GM23338 (cell line): ENCODE measurements around the gene STMN3. TPM values are rescaled to one million over a fixed set of nuclear protein-coding genes. Genes with fewer than 3 reads are reported as not detected.
A peak's percentile ranks its signal among the peaks of the same experiment; 100 is the strongest.
"Not testable (repeated sequence)": the region's sequence is repeated elsewhere in the genome, so short reads cannot be mapped to it uniquely, and the experiment has no call there.

ENCODE experiments used
- ATAC-seq: fragments of 200-7000 bp; cut with Tn5 transposase; 3 replicates; pipeline ENCODE4 v1.9.1; 2020
- DNase-seq: peaks from one replicate; pipeline ENCODE4 v3.0.0-alpha.2; 2015; ENCODE audit warnings: low spot score
- H2AFZ ChIP-seq: fragments of 200-600 bp; sonication (generic); 2 replicates; pipeline ENCODE4 v1.8.0; 2016; ENCODE audit warnings: antibody characterized with exemption, mild to moderate bottlenecking, moderate library complexity
- H3F3A ChIP-seq: fragments of 200-600 bp; sonication (generic); replicated peaks from 2 replicates; pipeline ENCODE4 v1.8.0; 2017; ENCODE audit warnings: antibody characterized with exemption, mixed run types, low read depth
- H3K27ac ChIP-seq: fragments of 200-600 bp; sonication (generic); 2 replicates; pipeline ENCODE4 v1.6.1; 2016; ENCODE audit warnings: low read depth
- H3K27me3 ChIP-seq: fragments of 200-600 bp; sonication (generic); 2 replicates; pipeline ENCODE4 v1.8.0; 2016; ENCODE audit warnings: mild to moderate bottlenecking, mixed run types, moderate library complexity; ENCODE audit not compliant: insufficient read depth
- H3K36me3 ChIP-seq: fragments of 200-600 bp; sonication (generic); 2 replicates; pipeline ENCODE4 v1.8.0; 2016; ENCODE audit warnings: mild to moderate bottlenecking; ENCODE audit not compliant: insufficient read depth
- H3K4me1 ChIP-seq: fragments of 200-600 bp; sonication (generic); 2 replicates; pipeline ENCODE4 v1.8.0; 2016; ENCODE audit warnings: mild to moderate bottlenecking, moderate library complexity; ENCODE audit not compliant: insufficient read depth
- H3K4me2 ChIP-seq: fragments of 200-600 bp; sonication (generic); 2 replicates; pipeline ENCODE4 v1.7.1; 2017; ENCODE audit warnings: mixed run types
- H3K4me3 ChIP-seq: fragments of 200-600 bp; sonication (generic); 2 replicates; pipeline ENCODE4 v1.6.1; 2016; ENCODE audit warnings: mixed run types
- H3K79me2 ChIP-seq: fragments of 200-600 bp; sonication (generic); replicated peaks from 2 replicates; pipeline ENCODE4 v1.8.0; 2017; ENCODE audit warnings: mild to moderate bottlenecking; ENCODE audit not compliant: insufficient read depth
- H3K9me2 ChIP-seq: fragments of 200-600 bp; sonication (generic); 2 replicates; pipeline ENCODE4 v1.8.0; 2017; ENCODE audit not compliant: insufficient read depth
- H4K20me1 ChIP-seq: fragments of 200-600 bp; sonication (generic); replicated peaks from 2 replicates; pipeline ENCODE4 v1.8.0; 2017; ENCODE audit warnings: mild to moderate bottlenecking; ENCODE audit not compliant: insufficient read depth
- H3K27ac Mint-ChIP-seq: 2 replicates; pipeline ENCODE4 v1.8.0; 2020; ENCODE audit warnings: inconsistent platforms, mild to moderate bottlenecking, moderate library complexity, mixed read lengths
- H3K27me3 Mint-ChIP-seq: 3 replicates; pipeline ENCODE4 v1.8.0; 2022; ENCODE audit warnings: low read depth, mild to moderate bottlenecking, moderate library complexity, mixed read lengths, inconsistent platforms; ENCODE audit not compliant: insufficient read depth, poor library complexity
- H3K36me3 Mint-ChIP-seq: 3 replicates; pipeline ENCODE4 v1.8.0; 2021; ENCODE audit warnings: low read depth, mild to moderate bottlenecking, inconsistent platforms, moderate library complexity, mixed read lengths
- H3K4me1 Mint-ChIP-seq: 3 replicates; pipeline ENCODE4 v1.8.0; 2020; ENCODE audit warnings: mild to moderate bottlenecking, inconsistent platforms, mixed read lengths
- H3K4me3 Mint-ChIP-seq: 3 replicates; pipeline ENCODE4 v1.8.0; 2021; ENCODE audit warnings: moderate library complexity, mild to moderate bottlenecking, inconsistent platforms, mixed read lengths
- H3K9me3 Mint-ChIP-seq: 3 replicates; pipeline ENCODE4 v1.8.0; 2020; ENCODE audit warnings: moderate library complexity, mild to moderate bottlenecking, inconsistent platforms, mixed read lengths
- NANOG ChIP-seq: IDR thresholded peaks from 2 replicates; pipeline ENCODE4 v1.6.1; 2016; ENCODE audit warnings: antibody characterized with exemption, borderline replicate concordance
- POLR2AphosphoS5 ChIP-seq: IDR thresholded peaks from 2 replicates; pipeline ENCODE4 v1.6.1; 2016; ENCODE audit warnings: antibody characterized with exemption, low read depth
- ZNF114 ChIP-seq: fragments of 250-450 bp; sonication (Bioruptor Pico); IDR thresholded peaks from 2 replicates; pipeline ENCODE4 v1.5.0; 2020; ENCODE audit warnings: mild to moderate bottlenecking, moderate library complexity
- ZNF331 ChIP-seq: fragments of 250-450 bp; sonication (Bioruptor Pico); IDR thresholded peaks from 2 replicates; pipeline ENCODE4 v1.5.0; 2020; ENCODE audit warnings: low read depth, mild to moderate bottlenecking, moderate library complexity
- polyA plus RNA-seq: library from polyadenylated mRNA; unstranded; fragments of >200 nt; fragmentation: Nextera tagmentation; extraction: Ambion mirVana; gene quantifications from 2 replicates; pipeline ENCODE4 v1.2.1, GENCODE V29; 2016
- total RNA-seq: library from RNA; depleted of rRNA; stranded (reverse); fragments of >200 nt; shearing (Covaris generic); gene quantifications from 2 replicates; pipeline ENCODE4 v1.2.3, GENCODE V29; 2014
- TF ChIP-seq, protein P1 (sequence below): IDR thresholded peaks from 2 replicates; pipeline ENCODE4 v1.6.1; 2016; ENCODE audit warnings: antibody characterized with exemption
- TF ChIP-seq, protein P2 (sequence below): fragments of 250-450 bp; sonication (Bioruptor Pico); IDR thresholded peaks from 2 replicates; pipeline ENCODE4 v1.5.0; 2020; ENCODE audit warnings: mild to moderate bottlenecking, moderate library complexity

Gene STMN3
- total and polyA plus RNA-seq, 2 experiments from 2014 or later: 28.6 to 61.3 TPM

DNA sequence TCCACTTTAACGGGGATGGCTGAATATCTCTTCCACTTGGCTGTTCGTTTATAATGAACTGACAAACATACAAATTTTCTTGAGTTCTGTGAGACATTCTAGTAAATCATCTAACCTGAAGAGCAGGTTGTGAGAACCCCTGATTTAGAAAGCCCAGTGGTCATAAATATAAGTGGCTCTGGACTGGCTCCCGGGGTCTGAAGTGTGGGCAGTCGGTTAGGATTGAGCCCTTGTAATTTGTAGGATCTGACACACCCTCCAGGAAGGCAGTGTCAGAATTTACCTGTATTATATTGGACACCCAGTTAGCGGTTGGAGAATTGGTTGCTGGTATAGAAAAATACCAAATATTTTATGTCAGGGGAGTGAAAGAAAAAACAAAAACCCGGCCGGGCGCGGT lies 19.5 kb downstream of the STMN3 start (continued):
- TF ChIP-seq POLR2AphosphoS5 (no peak), ZNF331 (CRISPR knock-in tag) (no peak), NANOG (no peak)
- TF ChIP-seq, protein P1, sequence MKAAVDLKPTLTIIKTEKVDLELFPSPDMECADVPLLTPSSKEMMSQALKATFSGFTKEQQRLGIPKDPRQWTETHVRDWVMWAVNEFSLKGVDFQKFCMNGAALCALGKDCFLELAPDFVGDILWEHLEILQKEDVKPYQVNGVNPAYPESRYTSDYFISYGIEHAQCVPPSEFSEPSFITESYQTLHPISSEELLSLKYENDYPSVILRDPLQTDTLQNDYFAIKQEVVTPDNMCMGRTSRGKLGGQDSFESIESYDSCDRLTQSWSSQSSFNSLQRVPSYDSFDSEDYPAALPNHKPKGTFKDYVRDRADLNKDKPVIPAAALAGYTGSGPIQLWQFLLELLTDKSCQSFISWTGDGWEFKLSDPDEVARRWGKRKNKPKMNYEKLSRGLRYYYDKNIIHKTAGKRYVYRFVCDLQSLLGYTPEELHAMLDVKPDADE: no peak

DNA sequence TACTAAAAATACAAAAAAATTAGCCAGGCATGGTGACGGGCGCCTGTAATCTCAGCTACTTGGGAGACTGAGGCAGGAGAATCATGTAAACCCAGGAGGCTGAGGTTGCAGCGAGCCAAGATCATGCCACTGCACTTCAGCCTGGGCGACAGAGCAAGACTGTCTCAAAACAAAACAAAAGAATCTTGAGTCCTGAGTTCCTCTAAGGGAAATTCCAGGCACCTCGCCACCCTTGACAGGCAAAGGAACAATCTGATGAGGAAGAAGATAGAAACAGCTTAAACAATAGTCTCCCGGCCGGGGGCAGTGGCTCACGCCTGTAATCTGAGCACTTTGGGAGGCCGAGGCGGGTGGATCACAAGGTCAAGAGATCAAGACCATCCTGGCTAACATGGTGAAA lies 21.8 kb downstream of the STMN3 start:
- H3K36me3 Mint-ChIP-seq, H3K9me3 Mint-ChIP-seq, ATAC-seq, H3K27me3 Mint-ChIP-seq, H3K4me1 Mint-ChIP-seq, H3K79me2 ChIP-seq, H3F3A ChIP-seq, H3K27me3 ChIP-seq, H3K27ac ChIP-seq, H3K4me3 ChIP-seq, DNase-seq, H3K36me3 ChIP-seq, H3K9me2 ChIP-seq, H3K4me3 Mint-ChIP-seq, H3K4me1 ChIP-seq, H2AFZ ChIP-seq, H3K27ac Mint-ChIP-seq, H4K20me1 ChIP-seq, H3K4me2 ChIP-seq: not testable (repeated sequence)

DNA sequence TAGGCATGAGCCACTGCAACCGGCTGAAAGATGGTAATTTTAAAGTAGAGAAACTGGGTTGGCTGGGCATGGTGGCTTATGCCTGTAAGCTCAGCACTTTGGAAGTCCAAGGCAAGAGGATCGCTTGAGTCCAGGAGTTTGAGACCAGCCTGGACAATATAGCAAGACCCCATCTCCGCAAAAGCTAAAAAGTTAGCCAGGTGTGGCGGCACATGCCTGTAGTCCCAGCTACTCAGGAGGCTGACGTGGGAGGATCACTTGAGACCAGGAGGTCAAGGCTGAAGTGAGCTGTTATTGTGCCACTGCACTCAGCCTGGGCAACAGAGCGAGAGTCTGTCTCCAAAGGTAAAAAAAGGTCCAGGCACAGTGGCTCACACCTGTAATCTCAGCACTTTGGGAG lies 22.3 kb downstream of the STMN3 start:
- not testable (repeated sequence) for H3K9me3 Mint-ChIP-seq, H3K36me3 ChIP-seq, H3K27me3 ChIP-seq, H3K27ac Mint-ChIP-seq, ATAC-seq, H2AFZ ChIP-seq, H3F3A ChIP-seq, DNase-seq, H3K9me2 ChIP-seq, H3K36me3 Mint-ChIP-seq, H3K4me2 ChIP-seq, H3K4me1 Mint-ChIP-seq, H3K4me3 ChIP-seq, H3K4me3 Mint-ChIP-seq, H3K4me1 ChIP-seq, H3K27ac ChIP-seq, H3K79me2 ChIP-seq, H3K27me3 Mint-ChIP-seq, H4K20me1 ChIP-seq

DNA sequence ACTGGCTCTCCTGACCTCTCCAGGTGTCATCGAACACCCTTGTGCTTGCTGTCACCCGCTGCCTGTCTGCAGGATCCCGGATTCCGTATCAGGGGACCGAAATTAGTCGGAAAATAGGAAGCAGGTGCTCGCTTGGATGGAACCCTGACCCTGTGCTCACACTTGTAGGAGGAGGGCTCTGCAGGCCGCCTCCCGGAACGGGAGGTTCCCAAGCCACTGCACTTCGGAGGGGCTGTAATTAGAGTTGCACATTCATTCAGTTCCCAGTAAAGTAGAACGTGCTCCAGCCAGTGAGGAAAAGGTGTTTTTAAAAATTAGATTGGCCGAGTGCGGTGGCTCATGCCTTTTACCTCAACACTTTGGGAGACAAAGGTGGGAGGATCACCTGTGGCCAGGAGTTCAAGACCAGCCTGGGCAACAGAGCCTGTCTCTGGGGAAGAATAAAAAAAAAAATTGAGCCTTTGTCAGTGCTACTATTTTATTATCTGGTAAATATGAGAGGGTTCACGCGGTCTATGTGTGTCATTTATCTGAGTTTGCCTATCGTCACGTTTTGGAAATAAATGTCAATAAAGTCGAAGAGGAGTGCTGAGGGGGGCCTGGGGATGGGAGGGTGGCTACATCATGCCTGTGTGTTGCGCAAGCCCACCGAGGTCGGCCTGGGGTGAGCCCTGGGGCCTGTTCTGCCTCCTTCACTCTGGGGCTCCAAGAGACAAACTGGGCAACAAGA lies 24.8 kb downstream of the STMN3 start:
- Histone ChIP-seq H2AFZ (no peak overlapping the region), H3K4me3 (peak overlapping the region; percentile 91; the same call in 1 of the 2 replicates), H3K36me3 (no peaks in the 10 kb centered on the region), H3K79me2 (peaks cover 21% of the 10 kb centered on the region), H3K27me3 (no peaks in the 10 kb centered on the region), H3K9me2 (no peaks in the 10 kb centered on the region), H3K4me2 (peak overlapping the region; percentile 89; the same call in 1 of the 2 replicates), H4K20me1 (no peaks in the 10 kb centered on the region), H3F3A (peaks cover 10% of the 10 kb centered on the region; the same call in 1 of the 2 replicates), H3K27ac (no peak overlapping the region), H3K4me1 (peaks cover 3% of the 10 kb centered on the region; the same call in 1 of the 2 replicates)
- H3K4me1 Mint-ChIP-seq: peaks cover 14% of the 10 kb centered on the region
- peak overlapping the region; percentile 73 for H3K4me3 Mint-ChIP-seq
- no peaks in the 10 kb centered on the region for H3K9me3 Mint-ChIP-seq
- peaks cover 7% of the 10 kb centered on the region for H3K27me3 Mint-ChIP-seq
- peak; percentile 31 for DNase-seq
- peaks cover 2% of the 10 kb centered on the region; the same call in 1 of the 3 replicates for H3K36me3 Mint-ChIP-seq
- peak; percentile 28 for ATAC-seq
- peak overlapping the region; percentile 50; the same call in 1 of the 2 replicates for H3K27ac Mint-ChIP-seq
- no peak for TF ChIP-seq NANOG
- TF ChIP-seq, protein P2, sequence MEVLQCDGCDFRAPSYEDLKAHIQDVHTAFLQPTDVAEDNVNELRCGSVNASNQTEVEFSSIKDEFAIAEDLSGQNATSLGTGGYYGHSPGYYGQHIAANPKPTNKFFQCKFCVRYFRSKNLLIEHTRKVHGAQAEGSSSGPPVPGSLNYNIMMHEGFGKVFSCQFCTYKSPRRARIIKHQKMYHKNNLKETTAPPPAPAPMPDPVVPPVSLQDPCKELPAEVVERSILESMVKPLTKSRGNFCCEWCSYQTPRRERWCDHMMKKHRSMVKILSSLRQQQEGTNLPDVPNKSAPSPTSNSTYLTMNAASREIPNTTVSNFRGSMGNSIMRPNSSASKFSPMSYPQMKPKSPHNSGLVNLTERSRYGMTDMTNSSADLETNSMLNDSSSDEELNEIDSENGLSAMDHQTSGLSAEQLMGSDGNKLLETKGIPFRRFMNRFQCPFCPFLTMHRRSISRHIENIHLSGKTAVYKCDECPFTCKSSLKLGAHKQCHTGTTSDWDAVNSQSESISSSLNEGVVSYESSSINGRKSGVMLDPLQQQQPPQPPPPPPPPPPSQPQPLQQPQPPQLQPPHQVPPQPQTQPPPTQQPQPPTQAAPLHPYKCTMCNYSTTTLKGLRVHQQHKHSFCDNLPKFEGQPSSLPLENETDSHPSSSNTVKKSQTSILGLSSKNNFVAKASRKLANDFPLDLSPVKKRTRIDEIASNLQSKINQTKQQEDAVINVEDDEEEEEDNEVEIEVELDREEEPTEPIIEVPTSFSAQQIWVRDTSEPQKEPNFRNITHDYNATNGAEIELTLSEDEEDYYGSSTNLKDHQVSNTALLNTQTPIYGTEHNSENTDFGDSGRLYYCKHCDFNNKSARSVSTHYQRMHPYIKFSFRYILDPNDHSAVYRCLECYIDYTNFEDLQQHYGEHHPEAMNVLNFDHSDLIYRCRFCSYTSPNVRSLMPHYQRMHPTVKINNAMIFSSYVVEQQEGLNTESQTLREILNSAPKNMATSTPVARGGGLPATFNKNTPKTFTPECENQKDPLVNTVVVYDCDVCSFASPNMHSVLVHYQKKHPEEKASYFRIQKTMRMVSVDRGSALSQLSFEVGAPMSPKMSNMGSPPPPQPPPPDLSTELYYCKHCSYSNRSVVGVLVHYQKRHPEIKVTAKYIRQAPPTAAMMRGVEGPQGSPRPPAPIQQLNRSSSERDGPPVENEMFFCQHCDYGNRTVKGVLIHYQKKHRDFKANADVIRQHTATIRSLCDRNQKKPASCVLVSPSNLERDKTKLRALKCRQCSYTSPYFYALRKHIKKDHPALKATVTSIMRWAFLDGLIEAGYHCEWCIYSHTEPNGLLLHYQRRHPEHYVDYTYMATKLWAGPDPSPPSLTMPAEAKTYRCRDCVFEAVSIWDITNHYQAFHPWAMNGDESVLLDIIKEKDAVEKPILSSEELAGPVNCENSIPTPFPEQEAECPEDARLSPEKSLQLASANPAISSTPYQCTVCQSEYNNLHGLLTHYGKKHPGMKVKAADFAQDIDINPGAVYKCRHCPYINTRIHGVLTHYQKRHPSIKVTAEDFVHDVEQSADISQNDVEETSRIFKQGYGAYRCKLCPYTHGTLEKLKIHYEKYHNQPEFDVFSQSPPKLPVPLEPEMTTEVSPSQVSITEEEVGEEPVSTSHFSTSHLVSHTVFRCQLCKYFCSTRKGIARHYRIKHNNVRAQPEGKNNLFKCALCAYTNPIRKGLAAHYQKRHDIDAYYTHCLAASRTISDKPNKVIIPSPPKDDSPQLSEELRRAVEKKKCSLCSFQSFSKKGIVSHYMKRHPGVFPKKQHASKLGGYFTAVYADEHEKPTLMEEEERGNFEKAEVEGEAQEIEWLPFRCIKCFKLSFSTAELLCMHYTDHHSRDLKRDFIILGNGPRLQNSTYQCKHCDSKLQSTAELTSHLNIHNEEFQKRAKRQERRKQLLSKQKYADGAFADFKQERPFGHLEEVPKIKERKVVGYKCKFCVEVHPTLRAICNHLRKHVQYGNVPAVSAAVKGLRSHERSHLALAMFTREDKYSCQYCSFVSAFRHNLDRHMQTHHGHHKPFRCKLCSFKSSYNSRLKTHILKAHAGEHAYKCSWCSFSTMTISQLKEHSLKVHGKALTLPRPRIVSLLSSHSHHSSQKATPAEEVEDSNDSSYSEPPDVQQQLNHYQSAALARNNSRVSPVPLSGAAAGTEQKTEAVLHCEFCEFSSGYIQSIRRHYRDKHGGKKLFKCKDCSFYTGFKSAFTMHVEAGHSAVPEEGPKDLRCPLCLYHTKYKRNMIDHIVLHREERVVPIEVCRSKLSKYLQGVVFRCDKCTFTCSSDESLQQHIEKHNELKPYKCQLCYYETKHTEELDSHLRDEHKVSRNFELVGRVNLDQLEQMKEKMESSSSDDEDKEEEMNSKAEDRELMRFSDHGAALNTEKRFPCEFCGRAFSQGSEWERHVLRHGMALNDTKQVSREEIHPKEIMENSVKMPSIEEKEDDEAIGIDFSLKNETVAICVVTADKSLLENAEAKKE (CRISPR knock-in tag): no peak
- TF ChIP-seq POLR2AphosphoS5: no peak
- TF ChIP-seq ZNF331 (CRISPR knock-in tag): no peak
- TF ChIP-seq ZNF114: no peak
